Kidney capillary endothelial cell (primary cell): ENCODE results near the gene SLC17A9.
A peak's percentile ranks its signal among the peaks of the same experiment; 100 is the strongest.

Experiments
- DNase-seq: peaks from one replicate; pipeline ENCODE4 v3.0.0-alpha.2; 2018; ENCODE audit warnings: low spot score

SLC17A9 gene

GRCh38 chr20:62969179-62969760 is 16.8 kb downstream of the SLC17A9 start:
- no peak for DNase-seq

- no peak for DNase-seq
Measured at GRCh38 chr20:62969939-62970306, 17.4 kb downstream of the SLC17A9 start.

GRCh38 chr20:62970307-62971210 is 18.1 kb downstream of the SLC17A9 start:
- DNase-seq = no peak

GRCh38 chr20:62971211-62971949 is 18.9 kb downstream of the SLC17A9 start:
- DNase-seq = no peak

- DNase-seq = peak; percentile 89
Measured at GRCh38 chr20:62971950-62972844, 19.7 kb downstream of the SLC17A9 start.

- no peak for DNase-seq
Measured at GRCh38 chr20:62972845-62973745, 20.6 kb downstream of the SLC17A9 start.

GRCh38 chr20:62975251-62975760 is 22.8 kb downstream of the SLC17A9 start:
- no peak for DNase-seq

GRCh38 chr20:62975812-62976508 is 23.5 kb downstream of the SLC17A9 start:
- no peak for DNase-seq

GRCh38 chr20:62976886-62977285 is 24.4 kb downstream of the SLC17A9 start:
- no peak for DNase-seq

GRCh38 chr20:62977613-62978560 is 25.4 kb downstream of the SLC17A9 start:
- no peak for DNase-seq

- no peak for DNase-seq
Measured at GRCh38 chr20:62978561-62978943, 26.0 kb downstream of the SLC17A9 start.

GRCh38 chr20:62979310-62979709 is 26.8 kb downstream of the SLC17A9 start:
- no peak for DNase-seq

GRCh38 chr20:62979876-62980373 is 27.4 kb downstream of the SLC17A9 start:
- DNase-seq = no peak

- no peak for DNase-seq
Measured at GRCh38 chr20:62980380-62980960, 28.0 kb downstream of the SLC17A9 start.

- DNase-seq = no peak
Measured at GRCh38 chr20:62980970-62981369, 28.5 kb downstream of the SLC17A9 start.

- DNase-seq = no peak
Measured at GRCh38 chr20:62982124-62983075, 29.9 kb downstream of the SLC17A9 start.

GRCh38 chr20:62983210-62983609 is 30.7 kb downstream of the SLC17A9 start:
- no peak for DNase-seq
